ENCODE data around the gene FNDC3B. TPM values are rescaled to one million over a fixed set of nuclear protein-coding genes. Genes with fewer than 3 reads are reported as not detected.

The FNDC3B gene
- polyA plus RNA-seq, 1 donor = 25.9 TPM

- Histone ChIP-seq H3K36me3 (ENCODE audit: control insufficient read depth, insufficient read depth, low read length) (no peaks in the 10 kb centered on the region), H3K4me1 (ENCODE audit: control insufficient read depth, insufficient read depth, low read length) (no peaks in the 10 kb centered on the region)
- peak; percentile 26 to 50 for DNase-seq
These were observed 161.9 kb downstream of the FNDC3B start for GRCh38 chr3:172201136-172201869.

GRCh38 chr3:172201870-172202236 is 162.5 kb downstream of the FNDC3B start:
- peak overlapping the region; percentile 66 for H3K27ac ChIP-seq (ENCODE audit: low read length)
- no peak overlapping the region for H3K4me3 ChIP-seq (ENCODE audit: low read length)
- DNase-seq = peak; percentile 26 to 46
- 50% methylated on average over 2 of the region's 3 CpGs for WGBS (ENCODE audit: insufficient coverage, low lambda C conversion rate)
- no peaks in the 10 kb centered on the region for H3K9me3 ChIP-seq (ENCODE audit: control insufficient read depth, low read depth, low read length)
- no peaks in the 10 kb centered on the region for H3K27me3 ChIP-seq (ENCODE audit: control insufficient read depth, insufficient read depth, low read length)
- H3K4me1 ChIP-seq (ENCODE audit: control insufficient read depth, insufficient read depth, low read length) = no peaks in the 10 kb centered on the region
- H3K36me3 ChIP-seq (ENCODE audit: control insufficient read depth, insufficient read depth, low read length) = no peaks in the 10 kb centered on the region

More at GRCh38 chr3:172201136-172201869, 161.9 kb downstream of the FNDC3B start:
- no peaks in the 10 kb centered on the region for H3K9me3 ChIP-seq (ENCODE audit: control insufficient read depth, low read depth, low read length)
- no peak overlapping the region for H3K4me3 ChIP-seq (ENCODE audit: low read length)
- H3K27ac ChIP-seq (ENCODE audit: low read length) = peak overlapping the region; percentile 66
- no peaks in the 10 kb centered on the region for H3K27me3 ChIP-seq (ENCODE audit: control insufficient read depth, insufficient read depth, low read length)
- WGBS (ENCODE audit: insufficient coverage, low lambda C conversion rate) = 89% methylated on average over 3 of the region's 11 CpGs

GRCh38 chr3:172202797-172203196 is 163.4 kb downstream of the FNDC3B start:
- Histone ChIP-seq H3K27ac (ENCODE audit: low read length) (peak overlapping the region; percentile 66), H3K36me3 (ENCODE audit: control insufficient read depth, insufficient read depth, low read length) (no peaks in the 10 kb centered on the region), H3K9me3 (ENCODE audit: control insufficient read depth, low read depth, low read length) (no peaks in the 10 kb centered on the region), H3K4me1 (ENCODE audit: control insufficient read depth, insufficient read depth, low read length) (no peaks in the 10 kb centered on the region), H3K27me3 (ENCODE audit: control insufficient read depth, insufficient read depth, low read length) (no peaks in the 10 kb centered on the region), H3K4me3 (ENCODE audit: low read length) (no peak overlapping the region)
- no peak for DNase-seq
- no CpG with 5 or more reads among the region's 3 CpGs for WGBS (ENCODE audit: insufficient coverage, low lambda C conversion rate)

GRCh38 chr3:172203522-172204258 is 164.3 kb downstream of the FNDC3B start:
- WGBS (ENCODE audit: insufficient coverage, low lambda C conversion rate) = 15% methylated on average over 4 of the region's 9 CpGs
- Histone ChIP-seq H3K4me3 (ENCODE audit: low read length) (no peak overlapping the region), H3K27me3 (ENCODE audit: control insufficient read depth, insufficient read depth, low read length) (no peaks in the 10 kb centered on the region), H3K4me1 (ENCODE audit: control insufficient read depth, insufficient read depth, low read length) (no peaks in the 10 kb centered on the region), H3K9me3 (ENCODE audit: control insufficient read depth, low read depth, low read length) (no peaks in the 10 kb centered on the region), H3K27ac (ENCODE audit: low read length) (peak overlapping the region; percentile 15), H3K36me3 (ENCODE audit: control insufficient read depth, insufficient read depth, low read length) (no peaks in the 10 kb centered on the region)
- peak; percentile 15 to 35 for DNase-seq

GRCh38 chr3:172204716-172205115 is 165.3 kb downstream of the FNDC3B start:
- WGBS (ENCODE audit: insufficient coverage, low lambda C conversion rate) = no CpG with 5 or more reads among the region's 5 CpGs
- no peaks in the 10 kb centered on the region for H3K27me3 ChIP-seq (ENCODE audit: control insufficient read depth, insufficient read depth, low read length)
- peaks cover 6% of the 10 kb centered on the region for H3K36me3 ChIP-seq (ENCODE audit: control insufficient read depth, insufficient read depth, low read length)
- DNase-seq = no peak
- H3K4me1 ChIP-seq (ENCODE audit: control insufficient read depth, insufficient read depth, low read length) = no peaks in the 10 kb centered on the region
- H3K9me3 ChIP-seq (ENCODE audit: control insufficient read depth, low read depth, low read length) = no peaks in the 10 kb centered on the region
- H3K4me3 ChIP-seq (ENCODE audit: low read length) = no peak overlapping the region
- H3K27ac ChIP-seq (ENCODE audit: low read length) = no peak overlapping the region

GRCh38 chr3:172208586-172209332 is 169.4 kb downstream of the FNDC3B start:
- no peak for DNase-seq
- no peak overlapping the region for H3K4me3 ChIP-seq (ENCODE audit: low read length)
- H3K27me3 ChIP-seq (ENCODE audit: control insufficient read depth, insufficient read depth, low read length) = no peaks in the 10 kb centered on the region
- H3K9me3 ChIP-seq (ENCODE audit: control insufficient read depth, low read depth, low read length) = no peaks in the 10 kb centered on the region
- WGBS (ENCODE audit: insufficient coverage, low lambda C conversion rate) = no CpG with 5 or more reads among the region's 20 CpGs
- no peak overlapping the region for H3K27ac ChIP-seq (ENCODE audit: low read length)
- H3K36me3 ChIP-seq (ENCODE audit: control insufficient read depth, insufficient read depth, low read length) = peaks cover 7% of the 10 kb centered on the region
- no peaks in the 10 kb centered on the region for H3K4me1 ChIP-seq (ENCODE audit: control insufficient read depth, insufficient read depth, low read length)

- peaks cover 7% of the 10 kb centered on the region for H3K36me3 ChIP-seq (ENCODE audit: control insufficient read depth, insufficient read depth, low read length)
- WGBS (ENCODE audit: insufficient coverage, low lambda C conversion rate) = no CpG with 5 or more reads among the region's 28 CpGs
- no peaks in the 10 kb centered on the region for H3K4me1 ChIP-seq (ENCODE audit: control insufficient read depth, insufficient read depth, low read length)
- no peak for DNase-seq
- no peaks in the 10 kb centered on the region for H3K9me3 ChIP-seq (ENCODE audit: control insufficient read depth, low read depth, low read length)
- H3K27me3 ChIP-seq (ENCODE audit: control insufficient read depth, insufficient read depth, low read length) = no peaks in the 10 kb centered on the region
- no peak overlapping the region for H3K27ac ChIP-seq (ENCODE audit: low read length)
- no peak overlapping the region for H3K4me3 ChIP-seq (ENCODE audit: low read length)
These were observed 170.2 kb downstream of the FNDC3B start for GRCh38 chr3:172209333-172210321.

GRCh38 chr3:172210355-172210754 is 171.0 kb downstream of the FNDC3B start:
- Histone ChIP-seq H3K4me3 (ENCODE audit: low read length) (no peak overlapping the region), H3K36me3 (ENCODE audit: control insufficient read depth, insufficient read depth, low read length) (peaks cover 7% of the 10 kb centered on the region), H3K27ac (ENCODE audit: low read length) (no peak overlapping the region), H3K4me1 (ENCODE audit: control insufficient read depth, insufficient read depth, low read length) (no peaks in the 10 kb centered on the region), H3K27me3 (ENCODE audit: control insufficient read depth, insufficient read depth, low read length) (no peaks in the 10 kb centered on the region), H3K9me3 (ENCODE audit: control insufficient read depth, low read depth, low read length) (no peaks in the 10 kb centered on the region)
- 92% methylated on average over 2 of the region's 4 CpGs for WGBS (ENCODE audit: insufficient coverage, low lambda C conversion rate)
- DNase-seq = no peak

GRCh38 chr3:172211123-172211522 is 171.7 kb downstream of the FNDC3B start:
- H3K27ac ChIP-seq (ENCODE audit: low read length) = no peak overlapping the region
- H3K36me3 ChIP-seq (ENCODE audit: control insufficient read depth, insufficient read depth, low read length) = peaks cover 7% of the 10 kb centered on the region
- DNase-seq = no peak
- H3K4me1 ChIP-seq (ENCODE audit: control insufficient read depth, insufficient read depth, low read length) = no peaks in the 10 kb centered on the region
- no peaks in the 10 kb centered on the region for H3K9me3 ChIP-seq (ENCODE audit: control insufficient read depth, low read depth, low read length)
- H3K4me3 ChIP-seq (ENCODE audit: low read length) = no peak overlapping the region
- H3K27me3 ChIP-seq (ENCODE audit: control insufficient read depth, insufficient read depth, low read length) = no peaks in the 10 kb centered on the region
- 83% methylated on average over 1 of the region's 2 CpGs for WGBS (ENCODE audit: insufficient coverage, low lambda C conversion rate)
